Thymus (tissue), 11 donors: ENCODE data around the gene OCIAD2. TPM values are rescaled to one million over a fixed set of nuclear protein-coding genes. Genes with fewer than 3 reads are reported as not detected.
"Not testable (repeated sequence)": the region's sequence is repeated elsewhere in the genome, so short reads cannot be mapped to it uniquely, and the experiment has no call there.

ENCODE experiments used
- DNase-seq, 9 donors: peaks; one replicate each; pipeline ENCODE4 v3.0.0-alpha.2; 2013; ENCODE audit warnings: low spot score in 9 of 9, low read depth in 6 of 9, missing footprints in 1 of 9
- H3K27ac ChIP-seq, 2 donors: one replicate each; pipeline ENCODE4 v1.5.1; 2013; ENCODE audit warnings: control low read depth in 1 of 2, low read depth in 1 of 2, low read length in 1 of 2, mild to moderate bottlenecking in 1 of 2, moderate library complexity in 1 of 2
- H3K27me3 ChIP-seq, 2 donors: one replicate each; pipeline ENCODE4 v1.5.1; 2013; ENCODE audit warnings: low read length in 1 of 2; ENCODE audit not compliant: control insufficient read depth in 2 of 2, insufficient read depth in 1 of 2
- H3K36me3 ChIP-seq, 2 donors: one replicate each; pipeline ENCODE4 v1.5.1; 2013; ENCODE audit warnings: low read length in 1 of 2, mild to moderate bottlenecking in 1 of 2, moderate library complexity in 1 of 2; ENCODE audit not compliant: control insufficient read depth in 2 of 2, insufficient read depth in 2 of 2
- H3K4me1 ChIP-seq, 2 donors: one replicate each; pipeline ENCODE4 v1.5.1; 2013; ENCODE audit warnings: low read length in 2 of 2; ENCODE audit not compliant: control insufficient read depth in 2 of 2, insufficient read depth in 2 of 2
- H3K4me3 ChIP-seq, 2 donors: one replicate each; pipeline ENCODE4 v1.5.1; 2013; ENCODE audit warnings: low read length in 2 of 2, control low read depth in 1 of 2, mild to moderate bottlenecking in 1 of 2
- H3K9me3 ChIP-seq, 2 donors: one replicate each; pipeline ENCODE4 v1.5.1; 2013; ENCODE audit warnings: low read length in 1 of 2, mild to moderate bottlenecking in 1 of 2; ENCODE audit not compliant: control insufficient read depth in 2 of 2, insufficient read depth in 1 of 2
- WGBS: extraction: QIAGEN DNeasy Blood & Tissue Kit; methylation state at CpG from one replicate; pipeline ENCODE4 v1.1.7; 2013; 5-methylcytosine and 5-hydroxymethylcytosine counted together
- polyA plus RNA-seq: library from polyadenylated mRNA; stranded (reverse); fragments of 200-250 nt; gene quantifications from one replicate; pipeline ENCODE4 v1.2.3, GENCODE V29; 2013
- total RNA-seq: library from RNA; stranded (reverse); fragments of 120-200 nt; gene quantifications from one replicate; pipeline ENCODE4 v1.2.4, GENCODE V29; 2013
- donor health status: healthy.

Gene OCIAD2
- total and polyA plus RNA-seq, 2 donors: 75.8 to 106 TPM

GRCh38 chr4:48902266-48902665 lies 4.3 kb downstream of the OCIAD2 start:
- Histone ChIP-seq H3K27ac (no peak overlapping the region), H3K4me1 (peaks cover 19 to 25% of the 10 kb centered on the region in 2 donors), H3K9me3 (no peaks in the 10 kb centered on the region), H3K27me3 (no peaks in the 10 kb centered on the region), H3K4me3 (no peak overlapping the region), H3K36me3 (peaks cover 19 to 56% of the 10 kb centered on the region in 2 donors)
- no peak for DNase-seq

GRCh38 chr4:48901196-48901595 lies 5.4 kb downstream of the OCIAD2 start:
- Histone ChIP-seq H3K36me3 (peaks cover 28 to 67% of the 10 kb centered on the region in 2 donors), H3K4me1 (peaks cover 14 to 19% of the 10 kb centered on the region in 2 donors), H3K27ac (no peak overlapping the region), H3K9me3 (no peaks in the 10 kb centered on the region), H3K4me3 (no peak overlapping the region), H3K27me3 (no peaks in the 10 kb centered on the region)
- DNase-seq: no peak
- WGBS: 97% methylated on average over 4 of the region's 4 CpGs

- Histone ChIP-seq H3K4me3 (no peak overlapping the region), H3K27ac (no peak overlapping the region), H3K4me1 (peaks cover 7 to 8% of the 10 kb centered on the region in 2 donors), H3K9me3 (no peaks in the 10 kb centered on the region), H3K36me3 (peaks cover 34 to 76% of the 10 kb centered on the region in 2 donors), H3K27me3 (no peaks in the 10 kb centered on the region)
- WGBS: 81% methylated on average over 4 of the region's 4 CpGs
- no peak for DNase-seq
Observed at GRCh38 chr4:48899950-48900349, 6.6 kb downstream of the OCIAD2 start.

GRCh38 chr4:48899432-48899749 lies 7.2 kb downstream of the OCIAD2 start:
- WGBS: 46% methylated on average over 1 of the region's 1 CpG
- Histone ChIP-seq H3K27ac (no peak overlapping the region), H3K27me3 (no peaks in the 10 kb centered on the region), H3K4me1 (peaks cover 4% of the 10 kb centered on the region in 2 donors), H3K4me3 (no peak overlapping the region), H3K36me3 (peaks cover 34 to 72% of the 10 kb centered on the region in 2 donors), H3K9me3 (no peaks in the 10 kb centered on the region)
- no peak for DNase-seq

GRCh38 chr4:48898733-48899431 lies 7.7 kb downstream of the OCIAD2 start:
- H3K36me3 ChIP-seq: peaks cover 29 to 67% of the 10 kb centered on the region in 2 donors
- no peaks in the 10 kb centered on the region for H3K9me3 ChIP-seq
- H3K4me1 ChIP-seq: peaks cover 0 to 4% of the 10 kb centered on the region in 2 donors
- H3K27ac ChIP-seq: no peak overlapping the region
- no peak for DNase-seq
- no peaks in the 10 kb centered on the region for H3K27me3 ChIP-seq
- H3K4me3 ChIP-seq: no peak overlapping the region
- 37% methylated on average over 5 of the region's 5 CpGs for WGBS

GRCh38 chr4:48896845-48897244 lies 9.7 kb downstream of the OCIAD2 start:
- Histone ChIP-seq H3K27me3 (no peaks in the 10 kb centered on the region), H3K4me3 (no peak overlapping the region), H3K4me1 (peaks cover 0 to 4% of the 10 kb centered on the region in 2 donors), H3K36me3 (peaks cover 30 to 74% of the 10 kb centered on the region in 2 donors), H3K27ac (no peak overlapping the region), H3K9me3 (no peaks in the 10 kb centered on the region)
- 95% methylated on average over 3 of the region's 3 CpGs for WGBS
- DNase-seq: no peak

- Histone ChIP-seq H3K27ac (no peak overlapping the region), H3K36me3 (peaks cover 24 to 50% of the 10 kb centered on the region in 2 donors), H3K27me3 (no peaks in the 10 kb centered on the region), H3K4me1 (no peaks in the 10 kb centered on the region), H3K9me3 (no peaks in the 10 kb centered on the region), H3K4me3 (no peak overlapping the region)
- DNase-seq: no peak
Observed at GRCh38 chr4:48891028-48891619, 15.4 kb downstream of the OCIAD2 start.

GRCh38 chr4:48889750-48890149 lies 16.8 kb downstream of the OCIAD2 start:
- not testable (repeated sequence) for DNase-seq, H3K4me1 ChIP-seq, H3K4me3 ChIP-seq, H3K9me3 ChIP-seq, H3K27me3 ChIP-seq, H3K27ac ChIP-seq
- WGBS: 96% methylated on average over 3 of the region's 3 CpGs
- peaks cover 19 to 41% of the 10 kb centered on the region in 2 donors for H3K36me3 ChIP-seq

GRCh38 chr4:48881646-48882045 lies 24.9 kb downstream of the OCIAD2 start:
- H3K9me3 ChIP-seq, H3K36me3 ChIP-seq, H3K4me3 ChIP-seq, DNase-seq, H3K27me3 ChIP-seq, H3K4me1 ChIP-seq, H3K27ac ChIP-seq: not testable (repeated sequence)
- WGBS: 99% methylated on average over 3 of the region's 3 CpGs
